ENCODE measurements around the gene AUH.

AUH gene

GRCh38 chr9:91361291-91362050 is at the start of gene AUH:
TSS of gene AUH (minus strand) at chr9:91361918. CDS start at chr9:91361889, 29 bp downstream.
- peak within 1 kb of the TSS; percentile 88 for H3K4me3 ChIP-seq (ENCODE audit: low read depth, low read length)
- no peak for DNase-seq (ENCODE audit: low read depth)
- no peak for TF ChIP-seq CTCF (IDR thresholded peaks at IDR 0.05; ENCODE audit: control insufficient read depth, extremely low read depth, insufficient read depth)

GRCh38 chr9:91411096-91411771 is 49.5 kb upstream of the AUH start:
- H3K4me3 ChIP-seq (ENCODE audit: low read depth, low read length) = no peak overlapping the region
- no peak for DNase-seq (ENCODE audit: low read depth)
- no peak for TF ChIP-seq CTCF (IDR thresholded peaks at IDR 0.05; ENCODE audit: control insufficient read depth, extremely low read depth, insufficient read depth)

GRCh38 chr9:91410161-91410560 is 48.4 kb upstream of the AUH start:
- H3K4me3 ChIP-seq (ENCODE audit: low read depth, low read length) = no peak overlapping the region
- no peak for TF ChIP-seq CTCF (IDR thresholded peaks at IDR 0.05; ENCODE audit: control insufficient read depth, extremely low read depth, insufficient read depth)
- no peak for DNase-seq (ENCODE audit: low read depth)

- DNase-seq (ENCODE audit: low read depth) = no peak
- no peak for TF ChIP-seq CTCF (IDR thresholded peaks at IDR 0.05; ENCODE audit: control insufficient read depth, extremely low read depth, insufficient read depth)
- H3K4me3 ChIP-seq (ENCODE audit: low read depth, low read length) = no peak overlapping the region
These were observed 46.8 kb upstream of the AUH start for GRCh38 chr9:91408475-91408874.

GRCh38 chr9:91407580-91408318 is 46.0 kb upstream of the AUH start:
- no peak for TF ChIP-seq CTCF (IDR thresholded peaks at IDR 0.05; ENCODE audit: control insufficient read depth, extremely low read depth, insufficient read depth)
- DNase-seq (ENCODE audit: low read depth) = no peak
- H3K4me3 ChIP-seq (ENCODE audit: low read depth, low read length) = no peak overlapping the region

GRCh38 chr9:91405343-91406077 is 43.8 kb upstream of the AUH start:
- DNase-seq (ENCODE audit: low read depth) = no peak
- TF ChIP-seq CTCF (IDR thresholded peaks at IDR 0.05; ENCODE audit: control insufficient read depth, extremely low read depth, insufficient read depth) = no peak
- H3K4me3 ChIP-seq (ENCODE audit: low read depth, low read length) = no peak overlapping the region

Data from LNCaP clone FGC (cell line).